H1 (cell line): ENCODE results near the gene MSH5. TPM values are rescaled to one million over a fixed set of nuclear protein-coding genes. Genes with fewer than 3 reads are reported as not detected.

ENCODE experiments used
- CTCF ChIA-PET: fragments of 300-600 bp; sonication (Branson Sonifier 250); formaldehyde crosslinking; loops from one replicate; lab custom pipeline; 2021; ENCODE audit not compliant: partially characterized antibody; lab: Charles Lee
- POLR2A ChIA-PET: fragments of 300-600 bp; sonication (Branson Sonifier 250); formaldehyde crosslinking; loops from one replicate; lab custom pipeline; 2021; ENCODE audit warnings: inconsistent platforms; ENCODE audit not compliant: partially characterized antibody; lab: Charles Lee
- DNase-seq, 2 experiments: peaks; one replicate each; pipeline versions ENCODE4 v3.0.0 to v3.0.0-alpha.2; 2010 to 2022; ENCODE audit warnings: low spot score in 2 of 2, low read depth in 1 of 2, mixed read lengths in 1 of 2
- FAIRE-seq: peaks from 2 replicates; lab custom pipeline; 2011; peaks lifted over from hg19 to GRCh38; lab: Jason Lieb, UNC
- H2AFZ ChIP-seq: 2 replicates; pipeline ENCODE4 v1.8.1; 2012; ENCODE audit warnings: low read length, inconsistent platforms
- H2AK5ac ChIP-seq: 2 replicates; pipeline ENCODE4 v1.6.1; 2013; ENCODE audit warnings: low read depth, low read length
- H2BK120ac ChIP-seq: replicated peaks from 2 replicates; pipeline ENCODE3; 2013; ENCODE audit warnings: low read depth, low read length, inconsistent platforms
- H2BK12ac ChIP-seq: 2 replicates; pipeline ENCODE4 v1.6.1; 2013; ENCODE audit warnings: low read depth, low read length
- H2BK15ac ChIP-seq: 2 replicates; pipeline ENCODE4 v1.6.1; 2013; ENCODE audit warnings: low read length
- H2BK20ac ChIP-seq: 2 replicates; pipeline ENCODE4 v1.6.1; 2013; ENCODE audit warnings: low read length
- H2BK5ac ChIP-seq: 2 replicates; pipeline ENCODE4 v1.6.1; 2013; ENCODE audit warnings: low read depth, low read length
- H3K14ac ChIP-seq: 2 replicates; pipeline ENCODE4 v1.6.1; 2013; ENCODE audit warnings: inconsistent platforms; ENCODE audit not compliant: insufficient read length
- H3K18ac ChIP-seq: 2 replicates; pipeline ENCODE4 v1.6.1; 2013; ENCODE audit warnings: low read length; ENCODE audit errors: extremely low read depth
- H3K23ac ChIP-seq: 2 replicates; pipeline ENCODE4 v1.6.1; 2013; ENCODE audit warnings: inconsistent platforms; ENCODE audit not compliant: insufficient read length
- H3K23me2 ChIP-seq: 2 replicates; pipeline ENCODE4 v1.6.1; 2013; ENCODE audit warnings: low read depth, low read length
- H3K27ac ChIP-seq: 2 replicates; pipeline ENCODE4 v1.6.1; 2011; ENCODE audit warnings: low read depth, low read length, inconsistent platforms
- H3K27me3 ChIP-seq, 4 experiments: replicated peaks in 1 of 4; 1 replicate in 1 of 4; 2 replicates in 3 of 4; pipeline versions ENCODE4 v1.6.1 to v1.8.1; 2011 to 2013; ENCODE audit warnings: low read length in 3 of 4, mild to moderate bottlenecking in 3 of 4, inconsistent platforms in 2 of 4, mixed read lengths in 2 of 4, moderate library complexity in 1 of 4; ENCODE audit not compliant: control insufficient read depth in 3 of 4, insufficient read depth in 3 of 4; ENCODE audit errors: extremely low read depth in 1 of 4
- H3K36me3 ChIP-seq, 4 experiments: 2 replicates each; pipeline versions ENCODE4 v1.6.1 to v1.8.1; 2011 to 2013; ENCODE audit warnings: mild to moderate bottlenecking in 4 of 4, low read length in 3 of 4, moderate library complexity in 2 of 4, control low read depth in 1 of 4, inconsistent platforms in 1 of 4; ENCODE audit not compliant: insufficient read depth in 4 of 4, control insufficient read depth in 2 of 4
- H3K4ac ChIP-seq: replicated peaks from 2 replicates; pipeline ENCODE3; 2013; ENCODE audit warnings: low read length, low read depth, mixed read lengths, inconsistent platforms; ENCODE audit not compliant: insufficient read length
- H3K4me1 ChIP-seq, 4 experiments: replicated peaks in 1 of 4; 1 replicate in 1 of 4; 2 replicates in 3 of 4; pipeline versions ENCODE4 v1.6.1 to v1.8.1; 2011 to 2013; ENCODE audit warnings: low read length in 3 of 4, inconsistent platforms in 2 of 4, mixed read lengths in 1 of 4; ENCODE audit not compliant: insufficient read depth in 4 of 4, control insufficient read depth in 3 of 4
- H3K4me2 ChIP-seq, 2 experiments: 2 replicates each; pipeline versions ENCODE4 v1.6.1 to v1.8.1; 2011 to 2013; ENCODE audit warnings: low read depth in 2 of 2, low read length in 2 of 2, control low read depth in 1 of 2, inconsistent platforms in 1 of 2, mild to moderate bottlenecking in 1 of 2; ENCODE audit not compliant: insufficient read depth in 1 of 2
- H3K4me3 ChIP-seq, 4 experiments: fragments of 200-600, 300-600 bp in 1 of 4; sonication (generic), shearing (Covaris generic), sonication (Bioruptor Twin) in 1 of 4; 2 replicates each; pipeline versions ENCODE4 v1.5.1 to v1.8.1; 2011 to 2016; ENCODE audit warnings: low read length in 4 of 4, low read depth in 3 of 4, control low read depth in 2 of 4, inconsistent platforms in 2 of 4, mild to moderate bottlenecking in 2 of 4, mixed read lengths in 1 of 4, moderate library complexity in 1 of 4; ENCODE audit not compliant: insufficient read depth in 2 of 4; ENCODE audit errors: extremely low read depth in 1 of 4
- H3K56ac ChIP-seq: replicated peaks from 2 replicates; pipeline ENCODE3; 2013; ENCODE audit warnings: low read depth, mild to moderate bottlenecking, mixed read lengths, low read length, inconsistent platforms; ENCODE audit not compliant: insufficient read length
- H3K79me1 ChIP-seq: 2 replicates; pipeline ENCODE4 v1.6.1; 2013; ENCODE audit warnings: low read depth, low read length, control low read depth
- H3K79me2 ChIP-seq, 2 experiments: 2 replicates each; pipeline versions ENCODE4 v1.6.1 to v1.8.1; 2012 to 2013; ENCODE audit warnings: low read length in 2 of 2, mild to moderate bottlenecking in 2 of 2, inconsistent platforms in 1 of 2; ENCODE audit not compliant: insufficient read depth in 2 of 2, control insufficient read depth in 1 of 2
- H3K9ac ChIP-seq, 4 experiments: replicated peaks in 1 of 4; 1 replicate in 1 of 4; 2 replicates in 3 of 4; pipeline versions ENCODE4 v1.6.1 to v1.8.1; 2011 to 2013; ENCODE audit warnings: low read depth in 3 of 4, low read length in 3 of 4, control low read depth in 2 of 4, mild to moderate bottlenecking in 2 of 4, moderate library complexity in 2 of 4, inconsistent platforms in 1 of 4; ENCODE audit errors: extremely low read depth in 1 of 4
- H3K9me3 ChIP-seq, 2 experiments: 2 replicates each; pipeline versions ENCODE4 v1.6.1 to v1.8.1; 2012 to 2013; ENCODE audit warnings: mild to moderate bottlenecking in 2 of 2, moderate library complexity in 2 of 2, control low read depth in 1 of 2, inconsistent platforms in 1 of 2, low read depth in 1 of 2, low read length in 1 of 2, mixed read lengths in 1 of 2; ENCODE audit not compliant: insufficient read depth in 2 of 2
- H4K20me1 ChIP-seq, 2 experiments: replicated peaks in 1 of 2; 2 replicates each; pipeline versions ENCODE3 to v1.8.1; 2011 to 2013; ENCODE audit warnings: inconsistent platforms in 2 of 2, low read length in 2 of 2, mild to moderate bottlenecking in 1 of 2; ENCODE audit not compliant: insufficient read depth in 2 of 2, control insufficient read depth in 1 of 2
- H4K5ac ChIP-seq: 2 replicates; pipeline ENCODE4 v1.6.1; 2013; ENCODE audit warnings: low read length, low read depth, mixed read lengths, inconsistent platforms; ENCODE audit not compliant: insufficient read length
- H4K8ac ChIP-seq: 2 replicates; pipeline ENCODE4 v1.8.0; 2013; ENCODE audit warnings: mild to moderate bottlenecking, moderate library complexity, low read length, inconsistent platforms; ENCODE audit not compliant: insufficient read depth; ENCODE audit errors: extremely low read depth
- H4K91ac ChIP-seq: replicated peaks from 2 replicates; pipeline ENCODE3; 2013; ENCODE audit warnings: low read length, mixed read lengths, inconsistent platforms; ENCODE audit not compliant: insufficient read length
- E2F6 ChIP-seq: IDR thresholded peaks from 2 replicates; pipeline ENCODE4 v1.6.1; 2012; ENCODE audit warnings: inconsistent platforms
- EGR1 ChIP-seq: IDR thresholded peaks from 2 replicates; pipeline ENCODE4 v1.6.1; 2011; ENCODE audit warnings: low read depth, low read length, borderline replicate concordance
- EZH2 ChIP-seq: fragments of 200-600 bp; sonication (generic); IDR thresholded peaks from 2 replicates; pipeline ENCODE4 v1.7.1; 2012; ENCODE audit warnings: low read depth, mild to moderate bottlenecking, moderate library complexity, low read length, inconsistent platforms; ENCODE audit not compliant: severe bottlenecking
- GTF2F1 ChIP-seq: IDR thresholded peaks from 2 replicates; pipeline ENCODE4 v1.6.1; 2012; ENCODE audit warnings: low read depth, low read length, improper control_type of control experiment, borderline replicate concordance
- HDAC6 ChIP-seq: IDR thresholded peaks from one replicate; pipeline ENCODE4 v1.7.1; 2012; ENCODE audit warnings: low read depth, mild to moderate bottlenecking, inconsistent platforms, low read length, moderate library complexity
- JUN ChIP-seq: IDR thresholded peaks from 2 replicates; pipeline ENCODE4 v1.6.1; 2011; ENCODE audit warnings: low read depth, mild to moderate bottlenecking, improper control_type of control experiment, low read length
- MAFK ChIP-seq: IDR thresholded peaks from 2 replicates; pipeline ENCODE4 v1.6.1; 2012; ENCODE audit warnings: low read depth, mild to moderate bottlenecking, improper control_type of control experiment, low read length
- RAD21 ChIP-seq, 2 experiments: IDR thresholded peaks in 1 of 2; conservative IDR thresholded peaks in 1 of 2; 2 replicates each; pipeline ENCODE4 v1.6.1; 2011; ENCODE audit warnings: low read depth in 2 of 2, low read length in 2 of 2, improper control_type of control experiment in 1 of 2, inconsistent platforms in 1 of 2, mild to moderate bottlenecking in 1 of 2, moderate library complexity in 1 of 2
- RBBP5 ChIP-seq: IDR thresholded peaks from 2 replicates; pipeline ENCODE4 v1.7.1; 2012; ENCODE audit warnings: low read depth, mild to moderate bottlenecking, inconsistent platforms, low read length, moderate library complexity, borderline replicate concordance
- SRF ChIP-seq: IDR thresholded peaks from 2 replicates; pipeline ENCODE4 v1.6.1; 2011; ENCODE audit warnings: mild to moderate bottlenecking, low read depth, low read length, moderate library complexity
- WGBS, 2 experiments: shearing (Covaris generic) in 1 of 2; methylation state at CpG; one replicate each; pipeline versions ENCODE4 v1.1.6 to v1.1.7; 2013 to 2015; ENCODE audit warnings: low lambda C conversion rate in 2 of 2, mixed read lengths in 2 of 2, inconsistent platforms in 1 of 2, low coverage in 1 of 2, missing lambda C conversion rate in 1 of 2; ENCODE audit not compliant: insufficient replicate concordance in 2 of 2, insufficient coverage in 1 of 2, insufficient read length in 1 of 2; ENCODE audit errors: extremely low coverage in 1 of 2, missing lambda C conversion rate in 1 of 2; 5-methylcytosine and 5-hydroxymethylcytosine counted together
- polyA plus RNA-seq, 7 experiments: library from polyadenylated mRNA; depleted of rRNA in 3 of 7; stranded (reverse) in 5 of 7; unstranded in 2 of 7; fragments of >200 nt in 5 of 7; fragments of 200-250 nt in 2 of 7; gene quantifications; 1 replicate in 5 of 7; 2 replicates in 1 of 7; 4 replicates in 1 of 7; pipeline versions ENCODE4 v1.2.1 to v1.2.3, GENCODE V29; 2011 to 2013; ENCODE audit warnings: missing spikeins in 2 of 7, mixed read lengths in 2 of 7
- total RNA-seq: library from RNA; stranded (reverse); fragmentation: NEBNext Ultra II Directional; extraction: Animal tissue kit (Norgen Biotek cat#: 25700); gene quantifications from 2 replicates; pipeline ENCODE4 v1.2.1, GENCODE V29; 2021

Gene MSH5
- total and polyA plus RNA-seq, 2 of the 8 experiments (the other 6 are each of a cell fraction or from before 2014, with no cell fraction given), result 25.3 to 26.5 TPM

- no peak overlapping the region for H3K27ac ChIP-seq
- H3K9me3 ChIP-seq, result no peaks in the 10 kb centered on the region
- no peak overlapping the region for H3K14ac ChIP-seq
- no peak overlapping the region for H2AFZ ChIP-seq
- no peak overlapping the region for H3K9ac ChIP-seq
- DNase-seq (no peak), FAIRE-seq (no peak)
- H2BK15ac ChIP-seq, result no peak overlapping the region
- H3K23me2 ChIP-seq, result peaks cover 5% of the 10 kb centered on the region; the same call in 1 of the 2 replicates
- H4K8ac ChIP-seq, result no peak overlapping the region
- ChIA-PET POLR2A (no interaction called here), CTCF (interaction anchor here (1.0 to 1.4 kb wide), 2 partner anchors 9 to 14 kb away, joined by 3 read pairs; no protein-coding TSS in a partner anchor)
- no peak overlapping the region for H4K5ac ChIP-seq
- no peak overlapping the region for H2BK5ac ChIP-seq
- no peak for TF ChIP-seq HDAC6
- no peak for TF ChIP-seq EGR1
- no peak for TF ChIP-seq EZH2
- TF ChIP-seq MAFK, result no peak
- no peak for TF ChIP-seq RAD21 (IDR thresholded peaks at IDR 0.05 in 1 of 2, conservative IDR thresholded peaks at IDR 0.05 in 1 of 2; ENCODE audit: low read depth in 2 of 2, low read length in 2 of 2)
- no peak for TF ChIP-seq E2F6
- no peak for TF ChIP-seq RBBP5
- TF ChIP-seq JUN, result no peak
- TF ChIP-seq SRF, result no peak
- no peak for TF ChIP-seq GTF2F1
- no peaks in the 10 kb centered on the region; a peak in 1 of 7 replicates for H3K27me3 ChIP-seq
- no peak overlapping the region for H3K18ac ChIP-seq
- H3K4me1 ChIP-seq, result peaks cover 0 to 4% (median 0%) of the 10 kb centered on the region in 4 experiments; a peak in 1 of 7 replicates
- no peaks in the 10 kb centered on the region for H3K79me2 ChIP-seq
- no peak overlapping the region for H2BK20ac ChIP-seq
- no peaks in the 10 kb centered on the region for H4K20me1 ChIP-seq
- 93% methylated on average over 3 of the region's 3 CpGs; no CpG with 5 or more reads in 1 of the 2 experiments for WGBS, 2 experiments
- no peak overlapping the region for H3K23ac ChIP-seq
- no peaks in the 10 kb centered on the region for H3K36me3 ChIP-seq
- no peak overlapping the region for H2BK120ac ChIP-seq
- no peak overlapping the region for H4K91ac ChIP-seq
- no peak overlapping the region for H3K4ac ChIP-seq
- H3K56ac ChIP-seq, result no peak overlapping the region
- no peaks in the 10 kb centered on the region for H3K79me1 ChIP-seq
- H3K4me2 ChIP-seq, result no peak overlapping the region
- H2BK12ac ChIP-seq, result no peak overlapping the region
- no peak overlapping the region for H2AK5ac ChIP-seq
- H3K4me3 ChIP-seq, result no peak overlapping the region
Observed at GRCh38 chr6:31708224-31708623, 31.6 kb upstream of the MSH5 start.
